ENCODE data around the gene CTNNBL1.

Gene CTNNBL1

GRCh38 chr20:37894454-37894853, 200.6 kb downstream of the CTNNBL1 start:
- no peak for DNase-seq
- H4K5ac ChIP-seq (ENCODE audit: low read length) = no peak overlapping the region
- H3K27ac ChIP-seq (ENCODE audit: low read depth, low read length) = no peak overlapping the region
- no CpG with 5 or more reads among the region's 4 CpGs for WGBS (ENCODE audit: extremely low coverage, insufficient coverage, low lambda C conversion rate)
- no peak overlapping the region for H3K56ac ChIP-seq (ENCODE audit: low read length)
- peak overlapping the region; percentile 80 for H3K23ac ChIP-seq (ENCODE audit: low read length)
- no peak overlapping the region for H3K9ac ChIP-seq (ENCODE audit: low read length)
- peaks cover 3% of the 10 kb centered on the region for H3K4me1 ChIP-seq (ENCODE audit: control insufficient read depth, low read depth, low read length)
- no peak overlapping the region for H2AK5ac ChIP-seq (ENCODE audit: low read length)
- no peaks in the 10 kb centered on the region for H3K79me2 ChIP-seq (ENCODE audit: control insufficient read depth, insufficient read depth, low read length)
- H3K27me3 ChIP-seq (ENCODE audit: insufficient read depth, low read length, poor library complexity) = no peaks in the 10 kb centered on the region
- H3K79me1 ChIP-seq (ENCODE audit: low read length) = no peaks in the 10 kb centered on the region
- no peak overlapping the region for H4K8ac ChIP-seq (ENCODE audit: low read depth, low read length)
- H3K4me3 ChIP-seq (ENCODE audit: low read length) = no peak overlapping the region
- no peak overlapping the region for H2BK15ac ChIP-seq (replicated peaks; ENCODE audit: low read depth)
- no peak overlapping the region for H3K18ac ChIP-seq (ENCODE audit: low read length)
- H3K36me3 ChIP-seq (ENCODE audit: control insufficient read depth, insufficient read depth, low read length) = no peaks in the 10 kb centered on the region
- H3K4me2 ChIP-seq (ENCODE audit: low read length) = no peak overlapping the region
- no peak overlapping the region for H3K4ac ChIP-seq (ENCODE audit: low read depth, low read length)
- no peak overlapping the region for H2BK5ac ChIP-seq (ENCODE audit: low read length)
- no peak overlapping the region for H2BK120ac ChIP-seq (ENCODE audit: low read depth, low read length)

- H3K79me1 ChIP-seq (ENCODE audit: low read length) = no peaks in the 10 kb centered on the region
- no peak overlapping the region for H3K4ac ChIP-seq (ENCODE audit: low read depth, low read length)
- H2BK120ac ChIP-seq (ENCODE audit: low read depth, low read length) = no peak overlapping the region
- no peak overlapping the region for H3K4me3 ChIP-seq (ENCODE audit: low read length)
- no peak overlapping the region for H2BK5ac ChIP-seq (ENCODE audit: low read length)
- H3K4me1 ChIP-seq (ENCODE audit: control insufficient read depth, low read depth, low read length) = peaks cover 3% of the 10 kb centered on the region
- no peak overlapping the region for H3K4me2 ChIP-seq (ENCODE audit: low read length)
- no peak overlapping the region for H3K9ac ChIP-seq (ENCODE audit: low read length)
- no peak overlapping the region for H4K5ac ChIP-seq (ENCODE audit: low read length)
- WGBS (ENCODE audit: extremely low coverage, insufficient coverage, low lambda C conversion rate) = no CpG with 5 or more reads among the region's 6 CpGs
- no peak overlapping the region for H3K18ac ChIP-seq (ENCODE audit: low read length)
- no peak overlapping the region for H3K56ac ChIP-seq (ENCODE audit: low read length)
- H3K36me3 ChIP-seq (ENCODE audit: control insufficient read depth, insufficient read depth, low read length) = no peaks in the 10 kb centered on the region
- H3K27ac ChIP-seq (ENCODE audit: low read depth, low read length) = no peak overlapping the region
- no peak overlapping the region for H2BK15ac ChIP-seq (replicated peaks; ENCODE audit: low read depth)
- H3K27me3 ChIP-seq (ENCODE audit: insufficient read depth, low read length, poor library complexity) = no peaks in the 10 kb centered on the region
- H4K8ac ChIP-seq (ENCODE audit: low read depth, low read length) = no peak overlapping the region
- DNase-seq = no peak
- no peaks in the 10 kb centered on the region for H3K79me2 ChIP-seq (ENCODE audit: control insufficient read depth, insufficient read depth, low read length)
- no peak overlapping the region for H3K23ac ChIP-seq (ENCODE audit: low read length)
- H2AK5ac ChIP-seq (ENCODE audit: low read length) = no peak overlapping the region
These were observed 201.3 kb downstream of the CTNNBL1 start for GRCh38 chr20:37895166-37895565.

- Histone ChIP-seq H3K4me1 (ENCODE audit: control insufficient read depth, low read depth, low read length) (peaks cover 3% of the 10 kb centered on the region), H3K23ac (ENCODE audit: low read length) (no peak overlapping the region), H3K4me3 (ENCODE audit: low read length) (no peak overlapping the region), H3K79me1 (ENCODE audit: low read length) (no peaks in the 10 kb centered on the region), H3K79me2 (ENCODE audit: control insufficient read depth, insufficient read depth, low read length) (no peaks in the 10 kb centered on the region), H3K18ac (ENCODE audit: low read length) (no peak overlapping the region), H4K8ac (ENCODE audit: low read depth, low read length) (no peak overlapping the region), H3K36me3 (ENCODE audit: control insufficient read depth, insufficient read depth, low read length) (no peaks in the 10 kb centered on the region), H3K56ac (ENCODE audit: low read length) (peak overlapping the region; percentile 60), H3K27me3 (ENCODE audit: insufficient read depth, low read length, poor library complexity) (no peaks in the 10 kb centered on the region), H3K27ac (ENCODE audit: low read depth, low read length) (no peak overlapping the region), H2AK5ac (ENCODE audit: low read length) (no peak overlapping the region), H3K4ac (ENCODE audit: low read depth, low read length) (no peak overlapping the region), H2BK15ac (replicated peaks; ENCODE audit: low read depth) (no peak overlapping the region), H2BK5ac (ENCODE audit: low read length) (no peak overlapping the region), H3K9ac (ENCODE audit: low read length) (no peak overlapping the region), H3K4me2 (ENCODE audit: low read length) (no peak overlapping the region), H2BK120ac (ENCODE audit: low read depth, low read length) (no peak overlapping the region), H4K5ac (ENCODE audit: low read length) (no peak overlapping the region)
- WGBS (ENCODE audit: extremely low coverage, insufficient coverage, low lambda C conversion rate) = no CpG with 5 or more reads among the region's 12 CpGs
- DNase-seq = peak; percentile 65
These were observed 203.2 kb downstream of the CTNNBL1 start for GRCh38 chr20:37896932-37897548.

DNA sequence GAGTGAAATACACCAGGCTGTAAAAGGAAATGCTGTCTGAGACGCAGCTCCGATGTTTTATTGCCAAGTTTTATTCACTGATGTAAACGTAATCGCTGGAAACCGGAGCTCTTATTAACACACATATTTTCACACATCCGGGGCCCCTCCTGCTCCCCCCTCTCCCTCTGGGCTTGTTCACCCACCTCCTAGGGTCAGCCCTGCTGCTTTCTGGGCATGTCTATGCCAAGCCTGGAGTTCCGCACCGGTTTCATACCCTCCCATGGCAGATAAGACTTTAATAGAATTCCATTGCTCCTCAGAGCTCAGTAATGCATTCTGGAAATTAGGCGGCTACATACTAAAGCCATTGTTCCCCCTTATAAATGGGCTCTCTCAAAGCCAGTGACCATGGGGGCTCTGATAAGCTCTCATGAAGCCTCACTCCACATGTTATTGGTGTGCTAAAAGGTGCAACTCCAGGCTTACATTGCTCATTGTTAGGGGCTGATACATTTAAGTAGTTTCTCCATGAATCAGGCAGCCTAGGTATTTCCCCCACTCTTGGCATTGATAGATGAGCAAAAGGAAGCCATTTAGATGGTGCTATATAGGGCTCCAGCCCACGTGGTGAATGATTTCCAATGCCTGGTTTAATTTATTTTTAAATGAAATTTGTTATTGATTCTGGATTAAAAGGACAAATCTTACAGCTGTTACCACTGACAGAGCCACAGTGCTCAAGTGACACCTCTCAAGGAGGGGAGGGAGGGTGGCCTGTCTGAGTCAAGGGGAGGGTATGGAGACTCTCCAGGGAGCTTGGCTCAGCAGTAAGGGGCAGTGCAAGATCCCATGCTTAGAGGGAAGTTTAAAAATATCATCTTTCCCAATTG, 204.6 kb downstream of the CTNNBL1 start:
- no CpG with 5 or more reads among the region's 10 CpGs for WGBS (ENCODE audit: extremely low coverage, insufficient coverage, low lambda C conversion rate)
- Histone ChIP-seq H3K4ac (ENCODE audit: low read depth, low read length) (no peak overlapping the region), H3K9ac (ENCODE audit: low read length) (no peak overlapping the region)

GRCh38 chr20:37899105-37900045, 205.5 kb downstream of the CTNNBL1 start:
- no peak overlapping the region for H2BK15ac ChIP-seq (replicated peaks; ENCODE audit: low read depth)
- WGBS (ENCODE audit: extremely low coverage, insufficient coverage, low lambda C conversion rate) = no CpG with 5 or more reads among the region's 8 CpGs
- no peaks in the 10 kb centered on the region for H3K27me3 ChIP-seq (ENCODE audit: insufficient read depth, low read length, poor library complexity)
- H4K8ac ChIP-seq (ENCODE audit: low read depth, low read length) = no peak overlapping the region
- H3K4me1 ChIP-seq (ENCODE audit: control insufficient read depth, low read depth, low read length) = peaks cover 3% of the 10 kb centered on the region
- no peak overlapping the region for H3K23ac ChIP-seq (ENCODE audit: low read length)
- no peak overlapping the region for H3K4me2 ChIP-seq (ENCODE audit: low read length)
- H4K5ac ChIP-seq (ENCODE audit: low read length) = no peak overlapping the region
- H3K79me2 ChIP-seq (ENCODE audit: control insufficient read depth, insufficient read depth, low read length) = no peaks in the 10 kb centered on the region
- H3K79me1 ChIP-seq (ENCODE audit: low read length) = no peaks in the 10 kb centered on the region
- no peak for DNase-seq
- no peak overlapping the region for H3K56ac ChIP-seq (ENCODE audit: low read length)
- H3K4me3 ChIP-seq (ENCODE audit: low read length) = no peak overlapping the region
- no peak overlapping the region for H3K27ac ChIP-seq (ENCODE audit: low read depth, low read length)
- H2BK120ac ChIP-seq (ENCODE audit: low read depth, low read length) = no peak overlapping the region
- no peak overlapping the region for H3K18ac ChIP-seq (ENCODE audit: low read length)
- H2AK5ac ChIP-seq (ENCODE audit: low read length) = no peak overlapping the region
- H2BK5ac ChIP-seq (ENCODE audit: low read length) = no peak overlapping the region
- H3K36me3 ChIP-seq (ENCODE audit: control insufficient read depth, insufficient read depth, low read length) = no peaks in the 10 kb centered on the region
- H3K4ac ChIP-seq (ENCODE audit: low read depth, low read length) = no peak overlapping the region
- no peak overlapping the region for H3K9ac ChIP-seq (ENCODE audit: low read length)

More for the DNA sequence above, 204.6 kb downstream of the CTNNBL1 start:
- H4K8ac ChIP-seq (ENCODE audit: low read depth, low read length) = no peak overlapping the region
- no peaks in the 10 kb centered on the region for H3K79me1 ChIP-seq (ENCODE audit: low read length)
- H3K4me1 ChIP-seq (ENCODE audit: control insufficient read depth, low read depth, low read length) = peaks cover 3% of the 10 kb centered on the region
- H3K23ac ChIP-seq (ENCODE audit: low read length) = no peak overlapping the region
- H2AK5ac ChIP-seq (ENCODE audit: low read length) = no peak overlapping the region
- H4K5ac ChIP-seq (ENCODE audit: low read length) = no peak overlapping the region
- H3K4me3 ChIP-seq (ENCODE audit: low read length) = no peak overlapping the region
- no peak overlapping the region for H2BK5ac ChIP-seq (ENCODE audit: low read length)
- H2BK15ac ChIP-seq (replicated peaks; ENCODE audit: low read depth) = no peak overlapping the region
- H3K27me3 ChIP-seq (ENCODE audit: insufficient read depth, low read length, poor library complexity) = no peaks in the 10 kb centered on the region
- no peak overlapping the region for H3K56ac ChIP-seq (ENCODE audit: low read length)
- no peak overlapping the region for H3K4me2 ChIP-seq (ENCODE audit: low read length)
- no peak overlapping the region for H3K27ac ChIP-seq (ENCODE audit: low read depth, low read length)
- no peaks in the 10 kb centered on the region for H3K79me2 ChIP-seq (ENCODE audit: control insufficient read depth, insufficient read depth, low read length)
- no peaks in the 10 kb centered on the region for H3K36me3 ChIP-seq (ENCODE audit: control insufficient read depth, insufficient read depth, low read length)
- no peak overlapping the region for H2BK120ac ChIP-seq (ENCODE audit: low read depth, low read length)
- H3K18ac ChIP-seq (ENCODE audit: low read length) = no peak overlapping the region
- DNase-seq = no peak
